Measurements from ENCODE around the gene IZUMO3. TPM values are rescaled to one million over a fixed set of nuclear protein-coding genes. Genes with fewer than 3 reads are reported as not detected.

Gene IZUMO3
- total and polyA plus RNA-seq, 2 of the 8 experiments (the other 6 are each of a cell fraction or from before 2014, with no cell fraction given), result not detected

- TF ChIP-seq, protein P1, sequence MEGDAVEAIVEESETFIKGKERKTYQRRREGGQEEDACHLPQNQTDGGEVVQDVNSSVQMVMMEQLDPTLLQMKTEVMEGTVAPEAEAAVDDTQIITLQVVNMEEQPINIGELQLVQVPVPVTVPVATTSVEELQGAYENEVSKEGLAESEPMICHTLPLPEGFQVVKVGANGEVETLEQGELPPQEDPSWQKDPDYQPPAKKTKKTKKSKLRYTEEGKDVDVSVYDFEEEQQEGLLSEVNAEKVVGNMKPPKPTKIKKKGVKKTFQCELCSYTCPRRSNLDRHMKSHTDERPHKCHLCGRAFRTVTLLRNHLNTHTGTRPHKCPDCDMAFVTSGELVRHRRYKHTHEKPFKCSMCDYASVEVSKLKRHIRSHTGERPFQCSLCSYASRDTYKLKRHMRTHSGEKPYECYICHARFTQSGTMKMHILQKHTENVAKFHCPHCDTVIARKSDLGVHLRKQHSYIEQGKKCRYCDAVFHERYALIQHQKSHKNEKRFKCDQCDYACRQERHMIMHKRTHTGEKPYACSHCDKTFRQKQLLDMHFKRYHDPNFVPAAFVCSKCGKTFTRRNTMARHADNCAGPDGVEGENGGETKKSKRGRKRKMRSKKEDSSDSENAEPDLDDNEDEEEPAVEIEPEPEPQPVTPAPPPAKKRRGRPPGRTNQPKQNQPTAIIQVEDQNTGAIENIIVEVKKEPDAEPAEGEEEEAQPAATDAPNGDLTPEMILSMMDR (IDR thresholded peaks at IDR 0.05; ENCODE audit: control extremely low read depth in 1 of 3, insufficient read depth in 1 of 3, low read depth in 1 of 3, low read length in 3 of 3), result no peak
- TF ChIP-seq EGR1 (IDR thresholded peaks at IDR 0.05; ENCODE audit: borderline replicate concordance, low read depth, low read length) (no peak), MAFK (IDR thresholded peaks at IDR 0.05; ENCODE audit: low read depth, low read length) (no peak), TAF7 (optimal IDR thresholded peaks at IDR 0.05; ENCODE audit: borderline replicate concordance, low read depth, low read length) (no peak)
Measured at GRCh38 chr9:24516463-24516862, 29.2 kb downstream of the IZUMO3 start (continued).
